H1 (cell line): Measurements from ENCODE around the gene OR10A6. TPM values are rescaled to one million over a fixed set of nuclear protein-coding genes. Genes with fewer than 3 reads are reported as not detected.

Experiments used
- CTCF ChIA-PET: fragments of 300-600 bp; sonication (Branson Sonifier 250); formaldehyde crosslinking; loops from one replicate; lab custom pipeline; 2021; ENCODE audit not compliant: partially characterized antibody; lab: Charles Lee
- POLR2A ChIA-PET: fragments of 300-600 bp; sonication (Branson Sonifier 250); formaldehyde crosslinking; loops from one replicate; lab custom pipeline; 2021; ENCODE audit warnings: inconsistent platforms; ENCODE audit not compliant: partially characterized antibody; lab: Charles Lee
- DNase-seq, 2 experiments: peaks; one replicate each; pipeline versions ENCODE4 v3.0.0 to v3.0.0-alpha.2; 2010 to 2022; ENCODE audit warnings: low spot score in 2 of 2, low read depth in 1 of 2, mixed read lengths in 1 of 2
- FAIRE-seq: peaks from 2 replicates; lab custom pipeline; 2011; peaks lifted over from hg19 to GRCh38; lab: Jason Lieb, UNC
- H2AFZ ChIP-seq: 2 replicates; pipeline ENCODE4 v1.8.1; 2012; ENCODE audit warnings: low read length, inconsistent platforms
- H2AK5ac ChIP-seq: 2 replicates; pipeline ENCODE4 v1.6.1; 2013; ENCODE audit warnings: low read depth, low read length
- H2BK120ac ChIP-seq: replicated peaks from 2 replicates; pipeline ENCODE3; 2013; ENCODE audit warnings: low read depth, low read length, inconsistent platforms
- H2BK12ac ChIP-seq: 2 replicates; pipeline ENCODE4 v1.6.1; 2013; ENCODE audit warnings: low read depth, low read length
- H2BK15ac ChIP-seq: 2 replicates; pipeline ENCODE4 v1.6.1; 2013; ENCODE audit warnings: low read length
- H2BK20ac ChIP-seq: 2 replicates; pipeline ENCODE4 v1.6.1; 2013; ENCODE audit warnings: low read length
- H2BK5ac ChIP-seq: 2 replicates; pipeline ENCODE4 v1.6.1; 2013; ENCODE audit warnings: low read depth, low read length
- H3K14ac ChIP-seq: 2 replicates; pipeline ENCODE4 v1.6.1; 2013; ENCODE audit warnings: inconsistent platforms; ENCODE audit not compliant: insufficient read length
- H3K18ac ChIP-seq: 2 replicates; pipeline ENCODE4 v1.6.1; 2013; ENCODE audit warnings: low read length; ENCODE audit errors: extremely low read depth
- H3K23ac ChIP-seq: 2 replicates; pipeline ENCODE4 v1.6.1; 2013; ENCODE audit warnings: inconsistent platforms; ENCODE audit not compliant: insufficient read length
- H3K23me2 ChIP-seq: 2 replicates; pipeline ENCODE4 v1.6.1; 2013; ENCODE audit warnings: low read depth, low read length
- H3K27ac ChIP-seq: 2 replicates; pipeline ENCODE4 v1.6.1; 2011; ENCODE audit warnings: low read depth, low read length, inconsistent platforms
- H3K27me3 ChIP-seq, 4 experiments: replicated peaks in 1 of 4; 1 replicate in 1 of 4; 2 replicates in 3 of 4; pipeline versions ENCODE4 v1.6.1 to v1.8.1; 2011 to 2013; ENCODE audit warnings: low read length in 3 of 4, mild to moderate bottlenecking in 3 of 4, inconsistent platforms in 2 of 4, mixed read lengths in 2 of 4, moderate library complexity in 1 of 4; ENCODE audit not compliant: control insufficient read depth in 3 of 4, insufficient read depth in 3 of 4; ENCODE audit errors: extremely low read depth in 1 of 4
- H3K36me3 ChIP-seq, 4 experiments: 2 replicates each; pipeline versions ENCODE4 v1.6.1 to v1.8.1; 2011 to 2013; ENCODE audit warnings: mild to moderate bottlenecking in 4 of 4, low read length in 3 of 4, moderate library complexity in 2 of 4, control low read depth in 1 of 4, inconsistent platforms in 1 of 4; ENCODE audit not compliant: insufficient read depth in 4 of 4, control insufficient read depth in 2 of 4
- H3K4ac ChIP-seq: replicated peaks from 2 replicates; pipeline ENCODE3; 2013; ENCODE audit warnings: low read length, low read depth, mixed read lengths, inconsistent platforms; ENCODE audit not compliant: insufficient read length
- H3K4me1 ChIP-seq, 4 experiments: replicated peaks in 1 of 4; 1 replicate in 1 of 4; 2 replicates in 3 of 4; pipeline versions ENCODE4 v1.6.1 to v1.8.1; 2011 to 2013; ENCODE audit warnings: low read length in 3 of 4, inconsistent platforms in 2 of 4, mixed read lengths in 1 of 4; ENCODE audit not compliant: insufficient read depth in 4 of 4, control insufficient read depth in 3 of 4
- H3K4me2 ChIP-seq, 2 experiments: 2 replicates each; pipeline versions ENCODE4 v1.6.1 to v1.8.1; 2011 to 2013; ENCODE audit warnings: low read depth in 2 of 2, low read length in 2 of 2, control low read depth in 1 of 2, inconsistent platforms in 1 of 2, mild to moderate bottlenecking in 1 of 2; ENCODE audit not compliant: insufficient read depth in 1 of 2
- H3K4me3 ChIP-seq, 4 experiments: fragments of 200-600, 300-600 bp in 1 of 4; sonication (generic), shearing (Covaris generic), sonication (Bioruptor Twin) in 1 of 4; 2 replicates each; pipeline versions ENCODE4 v1.5.1 to v1.8.1; 2011 to 2016; ENCODE audit warnings: low read length in 4 of 4, low read depth in 3 of 4, control low read depth in 2 of 4, inconsistent platforms in 2 of 4, mild to moderate bottlenecking in 2 of 4, mixed read lengths in 1 of 4, moderate library complexity in 1 of 4; ENCODE audit not compliant: insufficient read depth in 2 of 4; ENCODE audit errors: extremely low read depth in 1 of 4
- H3K56ac ChIP-seq: replicated peaks from 2 replicates; pipeline ENCODE3; 2013; ENCODE audit warnings: low read depth, mild to moderate bottlenecking, mixed read lengths, low read length, inconsistent platforms; ENCODE audit not compliant: insufficient read length
- H3K79me1 ChIP-seq: 2 replicates; pipeline ENCODE4 v1.6.1; 2013; ENCODE audit warnings: low read depth, low read length, control low read depth
- H3K79me2 ChIP-seq, 2 experiments: 2 replicates each; pipeline versions ENCODE4 v1.6.1 to v1.8.1; 2012 to 2013; ENCODE audit warnings: low read length in 2 of 2, mild to moderate bottlenecking in 2 of 2, inconsistent platforms in 1 of 2; ENCODE audit not compliant: insufficient read depth in 2 of 2, control insufficient read depth in 1 of 2
- H3K9ac ChIP-seq, 4 experiments: replicated peaks in 1 of 4; 1 replicate in 1 of 4; 2 replicates in 3 of 4; pipeline versions ENCODE4 v1.6.1 to v1.8.1; 2011 to 2013; ENCODE audit warnings: low read depth in 3 of 4, low read length in 3 of 4, control low read depth in 2 of 4, mild to moderate bottlenecking in 2 of 4, moderate library complexity in 2 of 4, inconsistent platforms in 1 of 4; ENCODE audit errors: extremely low read depth in 1 of 4
- H3K9me3 ChIP-seq, 2 experiments: 2 replicates each; pipeline versions ENCODE4 v1.6.1 to v1.8.1; 2012 to 2013; ENCODE audit warnings: mild to moderate bottlenecking in 2 of 2, moderate library complexity in 2 of 2, control low read depth in 1 of 2, inconsistent platforms in 1 of 2, low read depth in 1 of 2, low read length in 1 of 2, mixed read lengths in 1 of 2; ENCODE audit not compliant: insufficient read depth in 2 of 2
- H4K20me1 ChIP-seq, 2 experiments: replicated peaks in 1 of 2; 2 replicates each; pipeline versions ENCODE3 to v1.8.1; 2011 to 2013; ENCODE audit warnings: inconsistent platforms in 2 of 2, low read length in 2 of 2, mild to moderate bottlenecking in 1 of 2; ENCODE audit not compliant: insufficient read depth in 2 of 2, control insufficient read depth in 1 of 2
- H4K5ac ChIP-seq: 2 replicates; pipeline ENCODE4 v1.6.1; 2013; ENCODE audit warnings: low read length, low read depth, mixed read lengths, inconsistent platforms; ENCODE audit not compliant: insufficient read length
- H4K8ac ChIP-seq: 2 replicates; pipeline ENCODE4 v1.8.0; 2013; ENCODE audit warnings: mild to moderate bottlenecking, moderate library complexity, low read length, inconsistent platforms; ENCODE audit not compliant: insufficient read depth; ENCODE audit errors: extremely low read depth
- H4K91ac ChIP-seq: replicated peaks from 2 replicates; pipeline ENCODE3; 2013; ENCODE audit warnings: low read length, mixed read lengths, inconsistent platforms; ENCODE audit not compliant: insufficient read length
- BCL11A ChIP-seq, 2 experiments: IDR thresholded peaks; one replicate each; pipeline ENCODE4 v1.6.1; 2011; ENCODE audit warnings: low read depth in 2 of 2, low read length in 2 of 2, mild to moderate bottlenecking in 2 of 2
- CEBPB ChIP-seq: IDR thresholded peaks from 2 replicates; pipeline ENCODE4 v1.6.1; 2012; ENCODE audit warnings: low read depth, low read length
- NRF1 ChIP-seq: IDR thresholded peaks from 2 replicates; pipeline ENCODE4 v1.6.1; 2011; ENCODE audit warnings: mild to moderate bottlenecking, low read depth, low read length, improper control_type of control experiment
- RBBP5 ChIP-seq: IDR thresholded peaks from 2 replicates; pipeline ENCODE4 v1.7.1; 2012; ENCODE audit warnings: low read depth, mild to moderate bottlenecking, inconsistent platforms, low read length, moderate library complexity, borderline replicate concordance
- SIX5 ChIP-seq: IDR thresholded peaks from 2 replicates; pipeline ENCODE4 v1.6.1; 2011; ENCODE audit warnings: mild to moderate bottlenecking, low read depth, low read length
- SP1 ChIP-seq: IDR thresholded peaks from 2 replicates; pipeline ENCODE4 v1.6.1; 2011; ENCODE audit warnings: low read depth, low read length
- TCF12 ChIP-seq: IDR thresholded peaks from 2 replicates; pipeline ENCODE4 v1.6.1; 2011; ENCODE audit warnings: low read depth, mild to moderate bottlenecking, low read length
- YY1 ChIP-seq: IDR thresholded peaks from 2 replicates; pipeline ENCODE4 v1.6.1; 2011; ENCODE audit warnings: low read depth, mild to moderate bottlenecking, low read length
- WGBS, 2 experiments: shearing (Covaris generic) in 1 of 2; methylation state at CpG; one replicate each; pipeline versions ENCODE4 v1.1.6 to v1.1.7; 2013 to 2015; ENCODE audit warnings: low lambda C conversion rate in 2 of 2, mixed read lengths in 2 of 2, inconsistent platforms in 1 of 2, low coverage in 1 of 2, missing lambda C conversion rate in 1 of 2; ENCODE audit not compliant: insufficient replicate concordance in 2 of 2, insufficient coverage in 1 of 2, insufficient read length in 1 of 2; ENCODE audit errors: extremely low coverage in 1 of 2, missing lambda C conversion rate in 1 of 2; 5-methylcytosine and 5-hydroxymethylcytosine counted together
- polyA plus RNA-seq, 7 experiments: library from polyadenylated mRNA; depleted of rRNA in 3 of 7; stranded (reverse) in 5 of 7; unstranded in 2 of 7; fragments of >200 nt in 5 of 7; fragments of 200-250 nt in 2 of 7; gene quantifications; 1 replicate in 5 of 7; 2 replicates in 1 of 7; 4 replicates in 1 of 7; pipeline versions ENCODE4 v1.2.1 to v1.2.3, GENCODE V29; 2011 to 2013; ENCODE audit warnings: missing spikeins in 2 of 7, mixed read lengths in 2 of 7
- total RNA-seq: library from RNA; stranded (reverse); fragmentation: NEBNext Ultra II Directional; extraction: Animal tissue kit (Norgen Biotek cat#: 25700); gene quantifications from 2 replicates; pipeline ENCODE4 v1.2.1, GENCODE V29; 2021
- TF ChIP-seq, protein P1 (sequence below): IDR thresholded peaks from 2 replicates; pipeline ENCODE4 v1.6.1; 2012; ENCODE audit warnings: inconsistent platforms

The OR10A6 gene
- total and polyA plus RNA-seq, 2 of the 8 experiments (the other 6 are each of a cell fraction or from before 2014, with no cell fraction given): not detected

GRCh38 chr11:7941608-7942007, 10.5 kb upstream of the OR10A6 start, which contains the start of gene OR10A3:
Gene OR10A3 (minus strand): TSS chr11:7941708. CDS start chr11:7939520, 2,188 bp downstream.
- ChIA-PET CTCF (no interaction called here), POLR2A (interaction anchor here (0.7 kb wide), 1 partner anchor 35 kb away, joined by 4 read pairs; no protein-coding TSS in a partner anchor)
- FAIRE-seq: no peak
- Histone ChIP-seq H3K27ac (no peak within 1 kb of the TSS), H3K9me3 (no peaks in the 10 kb centered on the region), H3K18ac (no peak within 1 kb of the TSS), H3K79me2 (no peaks in the 10 kb centered on the region), H2AFZ (no peak within 1 kb of the TSS), H2AK5ac (no peak within 1 kb of the TSS), H2BK12ac (no peak within 1 kb of the TSS), H3K27me3 (no peaks in the 10 kb centered on the region), H2BK5ac (no peak within 1 kb of the TSS), H3K4me1 (no peaks in the 10 kb centered on the region), H3K23me2 (no peaks in the 10 kb centered on the region), H3K4me3 (no peak within 1 kb of the TSS), H4K5ac (no peak within 1 kb of the TSS), H3K14ac (no peak within 1 kb of the TSS), H3K23ac (no peak within 1 kb of the TSS), H4K8ac (no peak within 1 kb of the TSS), H4K91ac (no peak within 1 kb of the TSS), H2BK15ac (no peak within 1 kb of the TSS), H3K9ac (no peak within 1 kb of the TSS), H2BK120ac (no peak within 1 kb of the TSS), H4K20me1 (no peaks in the 10 kb centered on the region), H2BK20ac (no peak within 1 kb of the TSS), H3K4ac (no peak within 1 kb of the TSS), H3K36me3 (no peaks in the 10 kb centered on the region), H3K79me1 (no peaks in the 10 kb centered on the region), H3K56ac (no peak within 1 kb of the TSS), H3K4me2 (no peak within 1 kb of the TSS)
- DNase-seq: no peak
- 89% methylated on average over 2 of the region's 2 CpGs; no CpG with 5 or more reads in 1 of the 2 experiments for WGBS, 2 experiments
- TF ChIP-seq CEBPB: no peak
- TF ChIP-seq BCL11A (IDR thresholded peaks at IDR 0.05; ENCODE audit: low read depth in 2 of 2, low read length in 2 of 2): no peak
- no peak for TF ChIP-seq TCF12
- TF ChIP-seq, protein P1, sequence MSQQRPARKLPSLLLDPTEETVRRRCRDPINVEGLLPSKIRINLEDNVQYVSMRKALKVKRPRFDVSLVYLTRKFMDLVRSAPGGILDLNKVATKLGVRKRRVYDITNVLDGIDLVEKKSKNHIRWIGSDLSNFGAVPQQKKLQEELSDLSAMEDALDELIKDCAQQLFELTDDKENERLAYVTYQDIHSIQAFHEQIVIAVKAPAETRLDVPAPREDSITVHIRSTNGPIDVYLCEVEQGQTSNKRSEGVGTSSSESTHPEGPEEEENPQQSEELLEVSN: no peak
- TF ChIP-seq YY1: no peak
- no peak for TF ChIP-seq SP1
- TF ChIP-seq RBBP5: no peak
- TF ChIP-seq NRF1: no peak
- TF ChIP-seq SIX5: no peak
